Left lung (tissue), 10 donors: ENCODE results near the gene SIVA1. TPM values are rescaled to one million over a fixed set of nuclear protein-coding genes. Genes with fewer than 3 reads are reported as not detected.

ENCODE experiments used
- ATAC-seq: fragments of 200-7000 bp; cut with Tn5 transposase; one replicate; pipeline ENCODE4 v1.9.1; 2020; ENCODE audit warnings: moderate library complexity
- DNase-seq, 4 donors: peaks; one replicate each; pipeline ENCODE4 v3.0.0-alpha.2; 2013 to 2020
- H3K27ac ChIP-seq, 2 donors: fragments of 200-600 bp; sonication (generic) in 1 of 2; one replicate each; pipeline versions ENCODE4 v1.5.0 to v1.8.0; 2020 to 2021
- H3K27me3 ChIP-seq, 2 donors: fragments of 200-600 bp; sonication (generic) in 1 of 2; one replicate each; pipeline versions ENCODE4 v1.5.0 to v1.8.0; 2020 to 2021
- H3K36me3 ChIP-seq, 2 donors: fragments of 200-600 bp; sonication (generic) in 1 of 2; one replicate each; pipeline versions ENCODE4 v1.5.0 to v1.8.0; 2020 to 2021
- H3K4me1 ChIP-seq, 2 donors: fragments of 200-600 bp; one replicate each; pipeline ENCODE4 v1.8.0; 2021
- H3K4me3 ChIP-seq, 2 donors: fragments of 200-600 bp; sonication (generic) in 1 of 2; one replicate each; pipeline versions ENCODE4 v1.5.0 to v1.8.0; 2020 to 2021; ENCODE audit warnings: mild to moderate bottlenecking in 1 of 2
- H3K9me3 ChIP-seq, 2 donors: fragments of 200-600 bp; sonication (generic) in 1 of 2; one replicate each; pipeline versions ENCODE4 v1.5.0 to v1.8.0; 2020 to 2021
- intact Hi-C, 2 donors: fragments of 100-400 bp; cut with DNase I; formaldehyde crosslinking; loops; one replicate each; pipeline versions ENCODE4 v1.11.2 to v1.14.2; 2022
- polyA plus RNA-seq, 6 donors: library from polyadenylated mRNA; unstranded; fragments of 120-200 nt; gene quantifications; one replicate each; pipeline ENCODE4 v1.2.1, GENCODE V29; 2013; ENCODE audit not compliant: insufficient read length in 6 of 6
- total RNA-seq, 2 donors: library from RNA; stranded (reverse); fragmentation: NEBNext Ultra II Directional; extraction: Animal tissue kit (Norgen Biotek cat#: 25700); gene quantifications; one replicate each; pipeline ENCODE4 v1.2.1, GENCODE V29; 2021
- TF ChIP-seq, protein P1 (sequence below), 2 donors: fragments of 200-600 bp; sonication (generic) in 1 of 2; IDR thresholded peaks; one replicate each; pipeline versions ENCODE4 v1.5.0 to v1.8.0; 2021; ENCODE audit warnings: antibody characterized with exemption in 2 of 2
- donor health status: DM: no; HTN: yes; CAD: no.
- donor health status: DM: no; HTN: no; CAD: no.

SIVA1 gene
- total and polyA plus RNA-seq, 8 donors, result 54.4 to 88.4 (median 72.0) TPM

DNA sequence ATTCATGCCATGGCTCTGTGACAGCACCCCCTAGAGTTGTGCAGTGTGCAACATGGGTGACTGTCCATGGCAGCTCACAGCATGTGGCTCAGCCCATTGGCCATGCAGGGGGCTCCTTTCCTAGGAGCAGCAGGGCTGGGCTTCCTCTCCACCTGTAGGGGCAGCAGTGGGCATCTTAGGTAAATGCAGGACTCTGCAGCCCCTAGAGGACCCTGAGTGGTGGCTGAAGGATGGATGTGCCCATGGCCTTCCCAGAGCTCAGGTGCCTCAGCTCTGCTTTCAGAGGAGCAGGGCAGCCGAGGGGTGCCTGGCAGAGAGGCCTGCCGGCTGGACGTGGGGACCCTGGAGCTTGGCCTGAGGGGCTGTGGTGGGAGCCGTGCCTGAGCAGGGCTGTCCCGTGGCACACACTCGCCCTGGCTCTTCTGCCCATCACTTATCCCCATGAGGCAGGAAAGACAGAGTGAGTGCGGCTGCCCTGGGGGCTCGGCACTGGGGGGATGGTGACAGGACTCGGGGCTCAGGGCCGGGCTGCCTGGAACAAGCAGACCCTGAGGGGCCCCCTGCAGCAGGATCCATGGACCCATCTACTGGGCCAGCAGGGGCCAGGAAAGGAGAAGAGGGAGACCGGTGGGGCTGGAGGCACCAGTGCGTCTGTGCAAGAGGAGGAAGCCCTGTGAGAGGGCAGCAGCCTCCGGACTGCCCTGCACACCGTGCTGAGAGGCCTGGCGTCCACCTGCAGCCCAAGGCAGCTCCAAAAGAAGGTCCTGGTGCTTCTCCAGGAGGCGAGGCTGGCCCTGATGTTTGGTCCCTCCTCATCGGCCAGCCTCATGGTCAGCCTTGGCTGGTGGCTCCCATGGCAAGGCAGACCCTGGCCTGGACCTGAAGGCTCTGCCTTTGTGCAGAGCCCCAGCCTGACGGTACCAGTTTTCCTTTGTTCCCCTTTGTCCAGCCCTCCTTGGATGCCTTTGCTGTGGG lies 21.3 kb upstream of the SIVA1 start:
- Histone ChIP-seq H3K9me3 (no peaks in the 10 kb centered on the region), H3K36me3 (no peaks in the 10 kb centered on the region), H3K4me3 (no peak overlapping the region), H3K27me3 (no peaks in the 10 kb centered on the region), H3K27ac (no peak overlapping the region), H3K4me1 (peaks cover 9 to 30% of the 10 kb centered on the region in 2 donors)
- intact Hi-C loops, result no loop called here
- DNase-seq (no peak), ATAC-seq (no peak)
- TF ChIP-seq, protein P1, sequence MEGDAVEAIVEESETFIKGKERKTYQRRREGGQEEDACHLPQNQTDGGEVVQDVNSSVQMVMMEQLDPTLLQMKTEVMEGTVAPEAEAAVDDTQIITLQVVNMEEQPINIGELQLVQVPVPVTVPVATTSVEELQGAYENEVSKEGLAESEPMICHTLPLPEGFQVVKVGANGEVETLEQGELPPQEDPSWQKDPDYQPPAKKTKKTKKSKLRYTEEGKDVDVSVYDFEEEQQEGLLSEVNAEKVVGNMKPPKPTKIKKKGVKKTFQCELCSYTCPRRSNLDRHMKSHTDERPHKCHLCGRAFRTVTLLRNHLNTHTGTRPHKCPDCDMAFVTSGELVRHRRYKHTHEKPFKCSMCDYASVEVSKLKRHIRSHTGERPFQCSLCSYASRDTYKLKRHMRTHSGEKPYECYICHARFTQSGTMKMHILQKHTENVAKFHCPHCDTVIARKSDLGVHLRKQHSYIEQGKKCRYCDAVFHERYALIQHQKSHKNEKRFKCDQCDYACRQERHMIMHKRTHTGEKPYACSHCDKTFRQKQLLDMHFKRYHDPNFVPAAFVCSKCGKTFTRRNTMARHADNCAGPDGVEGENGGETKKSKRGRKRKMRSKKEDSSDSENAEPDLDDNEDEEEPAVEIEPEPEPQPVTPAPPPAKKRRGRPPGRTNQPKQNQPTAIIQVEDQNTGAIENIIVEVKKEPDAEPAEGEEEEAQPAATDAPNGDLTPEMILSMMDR (IDR thresholded peaks at IDR 0.05), result no peak

DNA sequence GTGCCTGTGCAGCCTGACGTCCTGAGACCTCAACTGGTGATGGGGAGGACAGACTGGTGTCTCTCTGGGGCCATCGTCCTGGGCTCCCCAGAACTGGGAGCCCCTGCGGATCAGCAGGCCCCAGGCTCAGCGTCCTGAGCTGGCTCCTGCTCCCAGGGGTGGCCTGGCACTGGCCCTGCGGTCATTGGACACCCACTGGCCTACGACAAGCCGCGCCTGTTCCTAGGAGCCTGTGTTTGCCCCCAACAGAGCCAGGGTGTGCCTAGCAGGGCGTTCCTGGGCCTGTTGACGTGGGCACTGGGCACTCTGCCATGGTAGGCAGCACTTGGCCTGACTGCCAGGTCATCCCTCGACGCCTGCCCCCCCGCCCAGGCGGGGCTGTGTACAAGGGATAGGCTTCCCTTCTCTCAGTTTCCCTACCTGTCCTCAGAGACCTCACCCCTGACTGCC lies 20.6 kb upstream of the SIVA1 start:
- Histone ChIP-seq H3K9me3 (no peaks in the 10 kb centered on the region), H3K27ac (no peak overlapping the region), H3K4me3 (no peak overlapping the region), H3K27me3 (no peaks in the 10 kb centered on the region), H3K4me1 (peaks cover 9 to 35% of the 10 kb centered on the region in 2 donors), H3K36me3 (no peaks in the 10 kb centered on the region)
- peak in 1 of 4 donors; percentile 79 for DNase-seq
- intact Hi-C loops, result no loop called here
- TF ChIP-seq, protein P1 (IDR thresholded peaks at IDR 0.05), result no peak
- ATAC-seq, result peak; percentile 73

DNA sequence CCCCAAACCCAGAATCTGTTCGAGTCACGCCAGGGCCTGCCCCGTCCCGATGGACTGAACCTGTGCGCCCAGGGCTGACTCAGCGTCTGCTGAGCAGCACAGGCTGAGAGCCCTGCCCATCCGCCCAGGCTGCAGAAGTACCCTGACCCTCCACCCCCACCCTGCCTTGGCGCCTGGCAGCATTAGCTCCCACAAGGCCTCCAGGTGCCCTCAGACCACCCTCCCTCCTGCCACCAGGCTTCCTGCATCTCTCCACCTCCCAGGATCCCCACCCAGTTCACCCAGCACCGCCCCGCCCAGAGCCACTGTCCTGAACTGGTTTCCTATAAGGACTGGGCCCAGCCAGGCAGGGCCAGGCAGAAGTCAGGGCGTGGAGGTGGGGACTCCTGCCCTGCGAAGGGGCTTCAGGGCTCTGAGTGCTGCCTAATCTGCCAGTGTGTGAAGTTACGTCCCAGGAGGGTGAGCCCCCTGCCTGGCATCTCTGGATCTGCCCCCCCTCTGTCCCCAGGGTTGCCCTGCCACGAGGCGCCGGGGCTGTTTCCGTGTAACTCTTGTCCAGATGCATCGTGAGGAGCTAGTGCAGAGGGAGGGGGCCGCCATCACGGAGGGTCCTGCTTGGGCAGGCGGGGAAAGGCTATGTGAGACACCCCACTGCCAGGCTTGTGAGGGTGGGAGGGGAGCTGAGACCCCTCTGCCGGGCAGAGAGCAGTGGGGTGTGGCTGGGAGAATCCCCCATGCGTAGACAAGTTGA lies 19.8 kb upstream of the SIVA1 start:
- TF ChIP-seq, protein P1 (IDR thresholded peaks at IDR 0.05), result no peak
- H3K9me3 ChIP-seq, result no peaks in the 10 kb centered on the region
- ATAC-seq (peak; percentile 24), DNase-seq (no peak)
- no peak overlapping the region for H3K27ac ChIP-seq
- intact Hi-C loops, result no loop called here
- H3K27me3 ChIP-seq, result no peaks in the 10 kb centered on the region
- H3K36me3 ChIP-seq, result no peaks in the 10 kb centered on the region
- H3K4me1 ChIP-seq, result peaks cover 9 to 35% of the 10 kb centered on the region in 2 donors
- H3K4me3 ChIP-seq, result no peak overlapping the region

DNA sequence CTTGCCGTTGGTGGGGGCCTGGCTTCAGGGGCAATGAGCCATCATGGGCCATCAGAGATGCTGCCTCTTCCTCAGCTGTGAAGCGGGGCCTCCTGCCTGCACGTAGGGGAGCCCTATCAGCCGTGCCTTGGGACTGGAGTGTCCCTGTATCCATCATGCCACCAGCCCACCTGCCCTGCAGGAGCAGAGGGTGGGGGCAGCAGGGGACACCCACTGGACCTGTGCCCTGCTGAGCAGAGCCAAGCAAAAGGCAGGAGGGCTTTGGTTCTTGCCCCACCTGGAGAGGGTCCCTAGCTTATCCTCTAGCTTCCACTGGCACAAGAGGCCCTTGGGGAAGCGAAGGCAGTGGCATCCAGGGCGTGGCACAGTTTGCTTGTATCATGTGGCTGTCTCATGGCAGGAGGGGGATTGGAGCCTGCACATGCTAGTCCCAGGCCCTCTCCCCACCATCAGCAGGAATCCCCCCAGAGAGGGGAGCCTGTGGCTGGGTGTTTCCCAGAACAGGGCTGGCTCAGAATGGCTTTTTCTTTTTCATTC lies 18.8 kb upstream of the SIVA1 start:
- no peak for ATAC-seq
- Histone ChIP-seq H3K36me3 (no peaks in the 10 kb centered on the region), H3K27ac (no peak overlapping the region), H3K4me1 (peaks cover 9 to 35% of the 10 kb centered on the region in 2 donors), H3K4me3 (no peak overlapping the region), H3K27me3 (no peaks in the 10 kb centered on the region), H3K9me3 (no peaks in the 10 kb centered on the region)
- TF ChIP-seq, protein P1 (IDR thresholded peaks at IDR 0.05), result no peak
- no peak for DNase-seq
- intact Hi-C loops, result no loop called here
